ENCODE data around the gene LGALS7.

- TF ChIP-seq, protein P1, sequence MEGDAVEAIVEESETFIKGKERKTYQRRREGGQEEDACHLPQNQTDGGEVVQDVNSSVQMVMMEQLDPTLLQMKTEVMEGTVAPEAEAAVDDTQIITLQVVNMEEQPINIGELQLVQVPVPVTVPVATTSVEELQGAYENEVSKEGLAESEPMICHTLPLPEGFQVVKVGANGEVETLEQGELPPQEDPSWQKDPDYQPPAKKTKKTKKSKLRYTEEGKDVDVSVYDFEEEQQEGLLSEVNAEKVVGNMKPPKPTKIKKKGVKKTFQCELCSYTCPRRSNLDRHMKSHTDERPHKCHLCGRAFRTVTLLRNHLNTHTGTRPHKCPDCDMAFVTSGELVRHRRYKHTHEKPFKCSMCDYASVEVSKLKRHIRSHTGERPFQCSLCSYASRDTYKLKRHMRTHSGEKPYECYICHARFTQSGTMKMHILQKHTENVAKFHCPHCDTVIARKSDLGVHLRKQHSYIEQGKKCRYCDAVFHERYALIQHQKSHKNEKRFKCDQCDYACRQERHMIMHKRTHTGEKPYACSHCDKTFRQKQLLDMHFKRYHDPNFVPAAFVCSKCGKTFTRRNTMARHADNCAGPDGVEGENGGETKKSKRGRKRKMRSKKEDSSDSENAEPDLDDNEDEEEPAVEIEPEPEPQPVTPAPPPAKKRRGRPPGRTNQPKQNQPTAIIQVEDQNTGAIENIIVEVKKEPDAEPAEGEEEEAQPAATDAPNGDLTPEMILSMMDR (conservative IDR thresholded peaks at IDR 0.05) = no peak
- no peak for TF ChIP-seq EZH2 (IDR thresholded peaks at IDR 0.05; ENCODE audit: low read depth)
Observed at GRCh38 chr19:38819231-38819920, 46.1 kb upstream of the LGALS7 start.
